ENCODE results near the gene CCL16. TPM values are rescaled to one million over a fixed set of nuclear protein-coding genes. Genes with fewer than 3 reads are reported as not detected.

CCL16 gene
- total RNA-seq, 1 donor from 2014 or later, result not detected

DNA sequence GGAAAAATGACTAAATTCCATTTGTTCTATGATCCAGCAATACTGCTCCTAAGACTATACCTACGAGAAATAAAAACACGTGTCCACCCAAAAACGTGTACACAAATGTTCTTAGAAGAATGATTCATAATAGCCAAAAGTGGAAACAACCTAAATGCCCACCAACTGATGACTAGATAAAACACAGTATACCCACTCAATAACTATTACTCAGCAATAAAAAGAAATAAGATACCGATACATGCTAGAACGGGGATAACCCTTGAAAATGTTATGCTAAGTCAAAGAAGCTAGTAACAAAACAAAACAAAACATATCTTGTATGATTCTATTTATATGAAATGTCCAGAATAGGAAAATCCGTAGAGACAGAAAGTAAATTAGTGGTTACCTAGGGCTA is 17.6 kb downstream of the CCL16 start:
- Mint-ChIP-seq H3K27ac (ENCODE audit: unreplicated experiment) (no peak overlapping the region), H3K4me3 (ENCODE audit: unreplicated experiment) (no peak overlapping the region), H3K36me3 (ENCODE audit: unreplicated experiment) (no peaks in the 10 kb centered on the region), H3K4me1 (ENCODE audit: low read depth, unreplicated experiment) (no peaks in the 10 kb centered on the region), H3K9me3 (ENCODE audit: unreplicated experiment) (peaks cover 2% of the 10 kb centered on the region), H3K27me3 (ENCODE audit: unreplicated experiment) (no peaks in the 10 kb centered on the region)
- no peak for DNase-seq
- no peak for TF ChIP-seq CTCF (IDR thresholded peaks at IDR 0.05; ENCODE audit: partially characterized antibody, unreplicated experiment)

DNA sequence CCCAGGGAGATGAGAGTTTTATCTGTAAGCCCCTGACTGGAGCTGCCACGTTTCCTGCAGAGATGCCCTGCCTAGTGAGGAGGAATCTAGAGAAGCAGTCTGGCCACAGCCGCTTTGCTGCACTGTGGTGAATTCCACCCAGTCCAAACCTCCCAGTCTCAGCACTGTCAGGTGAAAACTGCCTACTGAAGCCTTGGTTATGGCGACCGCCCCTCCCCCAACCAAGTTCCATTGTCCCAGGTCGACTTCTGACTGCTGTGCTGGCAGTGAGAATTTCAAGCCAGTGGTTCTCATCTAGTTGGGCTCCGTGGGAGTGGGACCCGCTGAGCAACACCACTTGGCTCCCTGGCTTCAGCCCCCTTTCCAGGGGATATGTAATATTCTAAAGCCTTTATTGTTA is 27.6 kb downstream of the CCL16 start:
- H3K27me3 Mint-ChIP-seq (ENCODE audit: unreplicated experiment), result peaks cover 5% of the 10 kb centered on the region
- no peak overlapping the region for H3K27ac Mint-ChIP-seq (ENCODE audit: unreplicated experiment)
- H3K9me3 Mint-ChIP-seq (ENCODE audit: unreplicated experiment), result no peaks in the 10 kb centered on the region
- no peaks in the 10 kb centered on the region for H3K36me3 Mint-ChIP-seq (ENCODE audit: unreplicated experiment)
- TF ChIP-seq CTCF (IDR thresholded peaks at IDR 0.05; ENCODE audit: partially characterized antibody, unreplicated experiment), result no peak
- no peak overlapping the region for H3K4me3 Mint-ChIP-seq (ENCODE audit: unreplicated experiment)
- H3K4me1 Mint-ChIP-seq (ENCODE audit: low read depth, unreplicated experiment), result no peaks in the 10 kb centered on the region
- no peak for DNase-seq

- no peak for DNase-seq
- no peaks in the 10 kb centered on the region for H3K9me3 Mint-ChIP-seq (ENCODE audit: unreplicated experiment)
- no peak overlapping the region for H3K27ac Mint-ChIP-seq (ENCODE audit: unreplicated experiment)
- peaks cover 2% of the 10 kb centered on the region for H3K27me3 Mint-ChIP-seq (ENCODE audit: unreplicated experiment)
- no peaks in the 10 kb centered on the region for H3K4me1 Mint-ChIP-seq (ENCODE audit: low read depth, unreplicated experiment)
- no peaks in the 10 kb centered on the region for H3K36me3 Mint-ChIP-seq (ENCODE audit: unreplicated experiment)
- no peak overlapping the region for H3K4me3 Mint-ChIP-seq (ENCODE audit: unreplicated experiment)
- TF ChIP-seq CTCF (IDR thresholded peaks at IDR 0.05; ENCODE audit: partially characterized antibody, unreplicated experiment), result no peak
Measured at GRCh38 chr17:35949401-35949800, 31.9 kb downstream of the CCL16 start.

GRCh38 chr17:35948092-35948491 is 33.2 kb downstream of the CCL16 start:
- no peak for TF ChIP-seq CTCF (IDR thresholded peaks at IDR 0.05; ENCODE audit: partially characterized antibody, unreplicated experiment)
- no peaks in the 10 kb centered on the region for H3K36me3 Mint-ChIP-seq (ENCODE audit: unreplicated experiment)
- no peak for DNase-seq
- no peaks in the 10 kb centered on the region for H3K4me1 Mint-ChIP-seq (ENCODE audit: low read depth, unreplicated experiment)
- no peak overlapping the region for H3K4me3 Mint-ChIP-seq (ENCODE audit: unreplicated experiment)
- H3K9me3 Mint-ChIP-seq (ENCODE audit: unreplicated experiment), result no peaks in the 10 kb centered on the region
- peaks cover 4% of the 10 kb centered on the region for H3K27me3 Mint-ChIP-seq (ENCODE audit: unreplicated experiment)
- H3K27ac Mint-ChIP-seq (ENCODE audit: unreplicated experiment), result no peak overlapping the region

DNA sequence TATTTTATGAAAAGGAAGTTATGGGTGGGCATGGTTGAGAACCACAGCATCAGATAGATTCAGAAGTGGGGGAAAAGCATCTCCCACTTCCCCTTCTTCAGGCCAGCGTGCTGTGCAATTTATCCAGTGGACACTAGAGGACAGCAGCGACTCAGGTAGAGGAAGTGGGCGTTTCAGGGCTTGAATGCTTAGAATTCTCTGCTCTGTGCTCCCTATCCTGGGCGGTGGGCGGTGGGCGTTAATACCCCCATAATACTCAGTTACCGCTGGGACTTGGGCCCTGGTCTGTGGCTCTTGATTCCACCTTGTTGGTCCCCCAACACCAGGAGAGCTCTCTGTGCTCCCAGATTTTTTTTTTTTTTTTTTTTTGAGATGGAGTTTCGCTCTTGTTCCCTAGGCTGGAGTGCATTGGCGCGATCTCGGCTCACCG is 34.1 kb downstream of the CCL16 start:
- H3K4me1 Mint-ChIP-seq (ENCODE audit: low read depth, unreplicated experiment), result no peaks in the 10 kb centered on the region
- peak; percentile 73 for TF ChIP-seq CTCF (IDR thresholded peaks at IDR 0.05; ENCODE audit: partially characterized antibody, unreplicated experiment)
- peaks cover 2% of the 10 kb centered on the region for H3K27me3 Mint-ChIP-seq (ENCODE audit: unreplicated experiment)
- H3K4me3 Mint-ChIP-seq (ENCODE audit: unreplicated experiment), result no peak overlapping the region
- H3K36me3 Mint-ChIP-seq (ENCODE audit: unreplicated experiment), result no peaks in the 10 kb centered on the region
- H3K9me3 Mint-ChIP-seq (ENCODE audit: unreplicated experiment), result no peaks in the 10 kb centered on the region
- H3K27ac Mint-ChIP-seq (ENCODE audit: unreplicated experiment), result no peak overlapping the region
- DNase-seq, result peak; percentile 74

Measured in glutamatergic neuron (in vitro differentiated cells).